MM.1S (cell line): ENCODE measurements around the gene ACLY.

ENCODE experiments used
- DNase-seq: peaks from one replicate; pipeline ENCODE4 v3.0.0-alpha.2; 2015
- H2AFZ ChIP-seq: fragments of 300-600 bp; sonication (generic); 2 replicates; pipeline ENCODE4 v1.6.0; 2016; ENCODE audit warnings: antibody characterized with exemption, low read length
- H3F3A ChIP-seq: fragments of 300-600 bp; sonication (generic); 2 replicates; pipeline ENCODE4 v1.6.1; 2016; ENCODE audit warnings: mild to moderate bottlenecking, antibody characterized with exemption, low read length, moderate library complexity, mixed read lengths; ENCODE audit not compliant: insufficient read depth
- H3K27ac ChIP-seq: fragments of 300-600 bp; sonication (generic); 2 replicates; pipeline ENCODE4 v1.5.1; 2016; ENCODE audit warnings: mild to moderate bottlenecking, low read length
- H3K27me3 ChIP-seq: fragments of 300-600 bp; sonication (generic); replicated peaks from 2 replicates; pipeline ENCODE4 v1.6.0; 2016; ENCODE audit warnings: low read length; ENCODE audit not compliant: insufficient read depth
- H3K36me3 ChIP-seq: fragments of 300-600 bp; sonication (generic); replicated peaks from 2 replicates; pipeline ENCODE4 v1.6.1; 2016; ENCODE audit warnings: mild to moderate bottlenecking, low read length, mixed read lengths; ENCODE audit not compliant: insufficient read depth
- H3K4me1 ChIP-seq: fragments of 300-600 bp; sonication (generic); 2 replicates; pipeline ENCODE4 v1.6.1; 2016; ENCODE audit warnings: low read length, mixed read lengths
- H3K4me2 ChIP-seq: fragments of 300-600 bp; sonication (generic); 2 replicates; pipeline ENCODE4 v1.6.0; 2016; ENCODE audit warnings: low read depth, low read length
- H3K4me3 ChIP-seq: fragments of 300-600 bp; sonication (generic); 2 replicates; pipeline ENCODE4 v1.5.1; 2016; ENCODE audit warnings: low read length, mixed read lengths
- H3K79me2 ChIP-seq: fragments of 300-600 bp; sonication (generic); 2 replicates; pipeline ENCODE4 v1.6.1; 2016; ENCODE audit warnings: mixed run types, low read length, mixed read lengths
- H3K9ac ChIP-seq: fragments of 300-600 bp; sonication (generic); 2 replicates; pipeline ENCODE4 v1.6.1; 2016; ENCODE audit warnings: low read length, mixed read lengths
- H3K9me2 ChIP-seq: fragments of 300-600 bp; sonication (generic); replicated peaks from 2 replicates; pipeline ENCODE4 v1.6.1; 2016; ENCODE audit warnings: mild to moderate bottlenecking, low read length, mixed read lengths; ENCODE audit not compliant: insufficient read depth
- H3K9me3 ChIP-seq: fragments of 300-600 bp; sonication (generic); replicated peaks from 2 replicates; pipeline ENCODE4 v1.6.1; 2016; ENCODE audit warnings: mild to moderate bottlenecking, low read length, mixed read lengths; ENCODE audit not compliant: insufficient read depth
- H4K20me1 ChIP-seq: fragments of 300-600 bp; sonication (generic); 2 replicates; pipeline ENCODE4 v1.6.1; 2016; ENCODE audit warnings: mild to moderate bottlenecking, low read length, moderate library complexity, mixed read lengths; ENCODE audit not compliant: insufficient read depth
- CTCF ChIP-seq: fragments of 300-600 bp; sonication (generic); IDR thresholded peaks from 2 replicates; pipeline ENCODE4 v1.5.1; 2016; ENCODE audit warnings: antibody characterized with exemption, low read length, mixed read lengths
- EZH2 ChIP-seq: fragments of 300-600 bp; sonication (generic); optimal IDR thresholded peaks from 2 replicates; pipeline ENCODE3; 2017; ENCODE audit warnings: low read depth, mild to moderate bottlenecking, antibody characterized with exemption, low read length, mixed read lengths
- EZH2phosphoT487 ChIP-seq: fragments of 300-600 bp; sonication (generic); IDR thresholded peaks from 2 replicates; pipeline ENCODE4 v1.6.1; 2018; ENCODE audit warnings: antibody characterized with exemption, low read length

The ACLY gene

GRCh38 chr17:41865596-41865893 is 53.2 kb downstream of the ACLY start:
- no peak for TF ChIP-seq EZH2
- no peak for TF ChIP-seq CTCF
- no peak for TF ChIP-seq EZH2phosphoT487
- Histone ChIP-seq H4K20me1 (no peaks in the 10 kb centered on the region; the same call in 1 of the 2 replicates), H3K27me3 (no peaks in the 10 kb centered on the region), H3K4me3 (peak overlapping the region; percentile 94), H3K79me2 (peaks cover 45% of the 10 kb centered on the region), H3F3A (peaks cover 3% of the 10 kb centered on the region; the same call in 1 of the 2 replicates), H3K9me2 (no peaks in the 10 kb centered on the region), H3K27ac (no peak overlapping the region), H3K9me3 (no peaks in the 10 kb centered on the region), H3K36me3 (no peaks in the 10 kb centered on the region), H3K9ac (peak overlapping the region; percentile 93; the same call in 1 of the 2 replicates), H3K4me1 (peaks cover 6% of the 10 kb centered on the region; the same call in 1 of the 2 replicates), H2AFZ (peak overlapping the region; percentile 96), H3K4me2 (peak overlapping the region; percentile 52)
- no peak for DNase-seq

- peak within 1 kb of the TSS; percentile 59; the same call in 1 of the 2 replicates for H3K27ac ChIP-seq
- H3K4me3 ChIP-seq: peak within 1 kb of the TSS; percentile 94
- peak within 1 kb of the TSS; percentile 52 for H3K4me2 ChIP-seq
- H4K20me1 ChIP-seq: no peaks in the 10 kb centered on the region; the same call in 1 of the 2 replicates
- peak within 1 kb of the TSS; percentile 93 for H3K9ac ChIP-seq
- H3K9me3 ChIP-seq: no peaks in the 10 kb centered on the region
- H3K36me3 ChIP-seq: no peaks in the 10 kb centered on the region
- H3K79me2 ChIP-seq: peaks cover 50% of the 10 kb centered on the region
- DNase-seq: peak; percentile 92
- no peaks in the 10 kb centered on the region for H3K9me2 ChIP-seq
- peaks cover 3% of the 10 kb centered on the region; the same call in 1 of the 2 replicates for H3F3A ChIP-seq
- no peak for TF ChIP-seq EZH2phosphoT487
- TF ChIP-seq EZH2: no peak
- TF ChIP-seq CTCF: no peak
- peaks cover 6% of the 10 kb centered on the region; the same call in 1 of the 2 replicates for H3K4me1 ChIP-seq
- H3K27me3 ChIP-seq: no peaks in the 10 kb centered on the region
- H2AFZ ChIP-seq: peak within 1 kb of the TSS; percentile 96
Measured at GRCh38 chr17:41864836-41865595, 53.7 kb downstream of the ACLY start, which contains the start of gene KLHL11. TSS of gene KLHL11 (minus strand) at chr17:41865423. CDS start at chr17:41865370, 53 bp downstream.

GRCh38 chr17:41864498-41864835 is 54.3 kb downstream of the ACLY start:
- H3K9me3 ChIP-seq: no peaks in the 10 kb centered on the region
- peak overlapping the region; percentile 59; the same call in 1 of the 2 replicates for H3K27ac ChIP-seq
- H3K79me2 ChIP-seq: peaks cover 56% of the 10 kb centered on the region
- no peaks in the 10 kb centered on the region; the same call in 1 of the 2 replicates for H4K20me1 ChIP-seq
- peaks cover 3% of the 10 kb centered on the region; the same call in 1 of the 2 replicates for H3F3A ChIP-seq
- H3K9me2 ChIP-seq: no peaks in the 10 kb centered on the region
- H3K36me3 ChIP-seq: no peaks in the 10 kb centered on the region
- H3K4me3 ChIP-seq: peak overlapping the region; percentile 94
- no peak for TF ChIP-seq CTCF
- no peak for TF ChIP-seq EZH2
- no peak for TF ChIP-seq EZH2phosphoT487
- peak overlapping the region; percentile 51 for H3K4me2 ChIP-seq
- H3K27me3 ChIP-seq: no peaks in the 10 kb centered on the region
- H2AFZ ChIP-seq: peak overlapping the region; percentile 96
- H3K9ac ChIP-seq: peak overlapping the region; percentile 93
- DNase-seq: no peak
- peaks cover 6% of the 10 kb centered on the region; the same call in 1 of the 2 replicates for H3K4me1 ChIP-seq
